NK-92 (cell line): ENCODE measurements around the gene RNF113A.
"Not testable (repeated sequence)": the region's sequence is repeated elsewhere in the genome, so short reads cannot be mapped to it uniquely, and the experiment has no call there.

Experiments
- DNase-seq: peaks from one replicate; lab custom pipeline; 2025; ENCODE audit not compliant: unreplicated experiment; lab: John Stamatoyannopoulos, UW

Gene RNF113A

GRCh38 chrX:119871599-119872395 lies at the start of gene RNF113A, which contains the start of gene NDUFA1:
Gene RNF113A (minus strand): TSS chrX:119871733. CDS start chrX:119871613, 120 bp downstream.
Gene NDUFA1 (plus strand): TSS chrX:119871832. CDS start chrX:119871912, 80 bp downstream.
- DNase-seq, result peak; percentile 4

- DNase-seq, result no peak
These were observed 48.5 kb upstream of the RNF113A start for GRCh38 chrX:119919835-119920585.

GRCh38 chrX:119917877-119918276 lies 46.3 kb upstream of the RNF113A start:
- no peak for DNase-seq

- DNase-seq, result no peak
These were observed 44.8 kb upstream of the RNF113A start for GRCh38 chrX:119916310-119916709.

- no peak for DNase-seq
These were observed 29.4 kb upstream of the RNF113A start for GRCh38 chrX:119900976-119901375.

- no peak for DNase-seq
These were observed 27.6 kb upstream of the RNF113A start for GRCh38 chrX:119899125-119899524.

GRCh38 chrX:119895843-119896326 lies 24.4 kb upstream of the RNF113A start, which contains the start of gene AKAP14:
Gene AKAP14 (plus strand): TSS chrX:119895893. CDS start chrX:119903224, 7,331 bp downstream.
- DNase-seq, result no peak

- not testable (repeated sequence) for DNase-seq
These were observed 20.6 kb upstream of the RNF113A start for GRCh38 chrX:119891961-119892692.

GRCh38 chrX:119890626-119891025 lies 19.1 kb upstream of the RNF113A start:
- DNase-seq, result not testable (repeated sequence)

GRCh38 chrX:119887721-119888425 lies 16.3 kb upstream of the RNF113A start:
- DNase-seq, result no peak

- DNase-seq, result no peak
These were observed 14.3 kb upstream of the RNF113A start for GRCh38 chrX:119885554-119886428.

- no peak for DNase-seq
These were observed 9.3 kb upstream of the RNF113A start for GRCh38 chrX:119880552-119881437.

GRCh38 chrX:119880076-119880475 lies 8.5 kb upstream of the RNF113A start:
- no peak for DNase-seq

GRCh38 chrX:119878740-119879139 lies 7.2 kb upstream of the RNF113A start:
- no peak for DNase-seq

GRCh38 chrX:119871245-119871598 lies 311 bp downstream of the RNF113A start:
- DNase-seq, result no peak

- no peak for DNase-seq
These were observed 854 bp downstream of the RNF113A start for GRCh38 chrX:119870626-119871131.

GRCh38 chrX:119853444-119853843 lies 18.1 kb downstream of the RNF113A start:
- DNase-seq, result no peak
